ENCODE results near the gene TAS2R9. TPM values are rescaled to one million over a fixed set of nuclear protein-coding genes. Genes with fewer than 3 reads are reported as not detected.
A peak's percentile ranks its signal among the peaks of the same experiment; 100 is the strongest.
"Not testable (repeated sequence)": the region's sequence is repeated elsewhere in the genome, so short reads cannot be mapped to it uniquely, and the experiment has no call there.

TAS2R9 gene, protein sequence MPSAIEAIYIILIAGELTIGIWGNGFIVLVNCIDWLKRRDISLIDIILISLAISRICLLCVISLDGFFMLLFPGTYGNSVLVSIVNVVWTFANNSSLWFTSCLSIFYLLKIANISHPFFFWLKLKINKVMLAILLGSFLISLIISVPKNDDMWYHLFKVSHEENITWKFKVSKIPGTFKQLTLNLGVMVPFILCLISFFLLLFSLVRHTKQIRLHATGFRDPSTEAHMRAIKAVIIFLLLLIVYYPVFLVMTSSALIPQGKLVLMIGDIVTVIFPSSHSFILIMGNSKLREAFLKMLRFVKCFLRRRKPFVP
- polyA plus RNA-seq (ENCODE audit: insufficient read length in 3 of 3): not detected
- long read RNA-seq, donor 1: 0 reads
- long read RNA-seq, donor 2: 0 reads
- long read RNA-seq, donor 3: 0 reads
- long read RNA-seq, donor 4: 0 reads
- long read RNA-seq, donor 5: 0 reads
- long read RNA-seq, donor 6: 0 reads
- long read RNA-seq, donor 7: 0 reads
- long read RNA-seq, donor 8: 0 reads
- long read RNA-seq, donor 9: 0 reads
- long read RNA-seq, donor 10: 0 reads
- long read RNA-seq, donor 11: 0 reads
- long read RNA-seq, donor 12: 0 reads
- long read RNA-seq, donor 13: 0 reads
- long read RNA-seq, donor 14: 0 reads
- long read RNA-seq, donor 15: 0 reads
- long read RNA-seq, donor 16: 0 reads

DNA sequence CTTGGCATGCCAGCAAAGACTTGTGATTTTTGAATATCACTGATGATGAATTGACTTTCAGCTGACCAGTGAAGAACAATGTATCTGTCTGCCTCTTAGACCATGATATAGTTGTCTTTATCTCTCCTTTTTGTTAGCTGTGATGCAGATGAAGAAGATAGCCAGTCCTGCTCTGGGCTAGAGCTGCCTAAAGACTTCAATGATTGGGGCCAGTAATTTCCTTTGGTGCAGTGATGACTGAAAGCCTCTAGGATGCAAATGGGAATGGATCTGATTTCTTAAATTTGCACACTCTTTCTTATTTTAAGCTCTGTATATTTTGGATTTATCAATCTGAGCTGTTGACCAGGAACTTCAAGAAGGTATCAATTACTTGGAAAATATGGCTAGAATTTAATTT lies at the start of gene TAS2R9:
Gene TAS2R9, minus strand, starts transcription at position 101 of the 400 bp plus-strand sequence. Its CDS starts 93 bp downstream, at position 8.
- DNase-seq: no peak

DNA sequence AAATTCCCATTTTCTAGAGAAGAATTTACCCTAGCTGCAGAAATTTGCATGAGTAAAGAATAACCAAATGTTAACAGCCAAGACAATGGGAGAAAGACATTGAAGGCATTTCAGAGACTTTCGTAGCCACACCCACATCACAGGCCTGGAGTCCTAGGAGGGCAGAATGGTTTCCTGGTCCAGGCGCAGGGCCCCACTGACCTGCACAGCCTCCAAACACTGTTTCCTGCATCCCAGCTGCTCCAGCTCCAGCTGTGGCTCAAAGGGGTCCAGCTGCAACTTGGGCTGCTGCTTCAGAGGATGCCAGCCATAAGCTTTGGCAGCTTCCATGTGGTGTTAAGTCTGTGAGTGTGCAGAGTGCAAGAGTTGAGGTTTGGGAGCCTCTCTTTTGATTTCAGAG lies 45.8 kb upstream of the TAS2R9 start:
- DNase-seq: no peak

DNA sequence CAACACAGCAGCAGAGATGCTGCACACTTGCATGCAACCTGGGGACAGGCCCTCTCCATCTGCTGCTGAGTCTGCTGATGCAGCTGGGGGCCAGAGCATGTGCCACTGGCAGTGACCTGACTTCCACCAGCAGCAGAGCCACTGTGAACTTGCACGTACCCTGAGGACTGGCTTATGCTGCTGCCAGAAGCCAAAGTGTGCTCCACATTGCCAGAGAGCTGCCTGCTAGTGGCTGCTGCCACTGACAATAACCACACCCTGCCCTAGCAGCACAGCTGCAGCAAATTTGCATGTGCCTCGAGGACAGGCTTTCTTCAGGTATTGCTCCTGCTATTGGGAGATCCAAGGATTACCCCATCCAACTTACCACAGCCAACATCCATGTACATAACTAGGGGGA lies 43.8 kb upstream of the TAS2R9 start:
- DNase-seq: no peak

- DNase-seq: no peak
Measured at GRCh38 chr12:10851243-10851858, 41.4 kb upstream of the TAS2R9 start.

GRCh38 chr12:10849425-10849878 lies 39.5 kb upstream of the TAS2R9 start, which contains the start of gene PRR4:
Gene PRR4, minus strand, starts transcription at chr12:10849475. Its CDS starts 38 bp downstream, at chr12:10849437.
- DNase-seq: no peak

GRCh38 chr12:10847744-10848143 lies 37.8 kb upstream of the TAS2R9 start:
- DNase-seq: peak; percentile 1

DNA sequence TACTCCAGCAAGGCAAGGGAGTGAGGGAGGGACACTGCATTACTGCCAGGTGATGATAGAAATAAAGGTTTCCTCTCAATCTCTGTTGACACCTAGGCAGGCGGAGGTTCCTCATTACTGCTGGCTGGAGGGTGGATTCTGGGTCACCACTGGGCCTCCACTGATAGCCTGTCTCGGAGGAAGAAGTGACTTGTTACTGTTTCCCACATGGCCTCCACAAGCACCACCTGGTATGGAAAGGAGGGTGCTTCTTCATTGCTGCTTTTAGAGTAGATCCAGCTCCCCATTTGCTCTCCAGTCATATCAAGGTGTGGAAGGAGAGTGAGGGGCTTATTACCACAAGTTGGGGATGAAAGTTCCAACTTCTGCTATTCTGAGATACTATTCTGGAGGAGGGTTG lies 32.9 kb upstream of the TAS2R9 start:
- no peak for DNase-seq

DNA sequence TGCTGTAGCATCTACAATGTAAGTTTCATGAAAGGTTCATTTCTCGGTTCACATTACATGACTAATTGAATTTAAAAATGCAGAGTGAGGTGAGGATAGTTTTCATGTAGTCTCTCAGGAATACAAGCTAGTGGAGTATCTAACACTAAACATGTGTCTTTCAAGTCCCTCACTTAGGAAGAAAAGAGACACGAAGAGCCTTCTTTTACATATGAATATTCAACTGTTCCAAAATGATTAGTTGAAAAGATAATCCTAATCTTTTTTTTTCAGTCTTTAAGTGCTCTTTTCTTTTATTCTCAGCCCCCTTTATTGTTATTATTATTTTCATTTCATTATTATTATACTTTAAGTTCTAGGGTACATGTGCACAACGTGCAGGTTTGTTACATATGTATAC lies 28.5 kb upstream of the TAS2R9 start:
- DNase-seq: no peak

GRCh38 chr12:10829994-10830393 lies 20.0 kb upstream of the TAS2R9 start:
- no peak for DNase-seq

DNA sequence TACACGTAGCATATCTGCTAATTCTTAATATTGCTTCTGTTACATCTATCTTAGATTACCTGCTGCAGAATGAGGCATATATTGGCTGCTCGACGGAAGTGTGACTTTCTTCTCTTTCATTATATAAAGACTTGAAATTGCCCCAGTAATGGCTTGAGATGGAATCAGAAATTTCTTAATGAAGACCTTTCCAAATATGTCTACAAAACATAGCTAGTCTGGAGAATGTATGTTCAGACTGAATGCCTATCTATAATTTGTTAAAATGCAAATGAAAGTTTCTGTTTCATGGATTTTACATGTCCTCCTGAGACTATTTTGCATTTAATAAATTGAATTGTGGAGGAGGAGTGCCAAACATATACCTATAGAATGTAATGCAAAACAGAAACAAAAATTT lies 16.3 kb upstream of the TAS2R9 start, which contains the start of gene TAS2R10:
Gene TAS2R10, minus strand, starts transcription at position 101 of the 400 bp plus-strand sequence. Its CDS starts 89 bp downstream, at position 12.
- DNase-seq: no peak

GRCh38 chr12:10824957-10825356 lies 15.0 kb upstream of the TAS2R9 start:
- no peak for DNase-seq

- DNase-seq: no peak
Measured at GRCh38 chr12:10811883-10812536, 2.0 kb upstream of the TAS2R9 start.

DNA sequence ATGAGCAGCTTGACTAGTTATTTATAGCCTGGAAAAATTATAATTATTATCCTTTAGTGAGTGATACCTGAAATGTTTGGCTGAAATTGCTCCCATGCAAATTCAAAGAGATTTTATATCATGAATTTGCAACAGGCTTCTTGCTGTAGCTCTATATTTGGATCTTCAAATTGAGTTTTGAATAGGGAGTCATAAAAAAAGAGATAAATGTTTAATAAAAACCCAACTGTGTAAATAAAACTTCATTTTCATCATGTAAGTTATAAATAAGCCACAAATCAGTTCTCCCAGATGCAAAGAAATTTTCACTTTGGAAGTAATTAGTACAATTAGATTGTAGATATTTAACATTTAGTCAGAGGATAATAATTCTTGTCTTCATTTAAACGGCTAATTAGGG lies 2.8 kb downstream of the TAS2R9 start, which contains the start of gene TAS2R8:
Gene TAS2R8, minus strand, starts transcription at position 101 of the 400 bp plus-strand sequence. CDS start 306 bp downstream, outside the sequence.
- no peak for DNase-seq

GRCh38 chr12:10802587-10802986 lies 7.4 kb downstream of the TAS2R9 start, which contains the start of gene TAS2R7:
Gene TAS2R7, minus strand, starts transcription at chr12:10802627. Its CDS starts 57 bp downstream, at chr12:10802570.
- no peak for DNase-seq

DNA sequence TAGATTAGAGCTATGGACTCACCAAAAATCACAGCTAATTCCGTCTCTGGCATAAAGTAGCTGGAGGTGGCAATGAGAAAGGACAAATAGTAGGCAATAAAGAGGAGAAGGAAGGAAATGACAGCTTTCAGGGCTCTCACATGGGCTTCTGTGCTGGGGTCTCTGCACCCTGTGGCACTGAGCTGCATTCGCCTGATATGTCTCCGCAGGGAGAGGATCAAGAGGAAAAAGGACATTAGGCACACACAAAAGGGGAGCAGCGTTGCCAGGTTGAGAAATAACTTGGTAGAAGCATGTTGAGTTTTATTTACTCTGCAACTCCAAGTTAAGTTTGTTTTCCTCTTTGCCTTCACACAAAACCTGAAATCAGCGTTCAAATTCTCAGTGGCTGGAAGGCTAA lies 8.2 kb downstream of the TAS2R9 start:
- DNase-seq: no peak

DNA sequence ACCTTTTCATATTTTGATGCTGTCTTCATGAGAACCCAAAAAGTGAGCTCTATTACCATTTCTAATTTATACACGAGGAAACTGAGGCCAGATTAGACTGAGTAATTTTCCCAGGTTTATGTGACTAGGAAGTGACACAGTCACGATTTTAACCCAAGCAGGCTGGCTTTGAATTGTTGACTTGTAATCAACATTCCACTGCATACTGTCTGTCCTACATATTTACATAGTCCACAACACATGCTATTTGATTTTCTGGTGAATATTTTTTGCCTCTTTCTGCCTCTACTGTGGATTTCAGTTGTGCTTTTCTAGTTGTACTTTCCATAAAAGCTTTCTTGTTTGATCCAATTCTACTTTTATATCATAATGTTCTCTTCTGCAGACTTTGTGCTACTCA lies 15.7 kb downstream of the TAS2R9 start:
- no peak for DNase-seq

DNA sequence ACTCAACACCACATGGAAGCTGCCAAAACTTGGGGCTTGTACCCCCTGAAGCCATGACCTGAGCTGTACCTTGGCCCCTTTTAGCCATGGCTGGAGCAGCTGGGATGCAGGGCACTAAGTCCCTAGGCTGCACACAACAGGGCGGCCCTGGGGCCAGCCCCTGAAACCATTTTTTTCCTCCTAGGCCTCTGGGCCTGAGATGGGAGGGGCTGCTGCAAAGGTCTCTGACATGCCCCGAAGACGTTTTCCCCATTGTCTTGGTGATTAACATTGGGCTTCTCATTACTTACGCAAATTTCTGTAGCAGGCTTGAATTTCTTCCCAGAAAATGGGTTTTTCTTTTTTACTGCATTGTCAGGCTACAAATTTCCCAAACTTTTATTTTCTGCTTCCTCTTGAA lies 18.2 kb downstream of the TAS2R9 start:
- not testable (repeated sequence) for DNase-seq

- DNase-seq: no peak
Measured at GRCh38 chr12:10783252-10783651, 26.7 kb downstream of the TAS2R9 start.

DNA sequence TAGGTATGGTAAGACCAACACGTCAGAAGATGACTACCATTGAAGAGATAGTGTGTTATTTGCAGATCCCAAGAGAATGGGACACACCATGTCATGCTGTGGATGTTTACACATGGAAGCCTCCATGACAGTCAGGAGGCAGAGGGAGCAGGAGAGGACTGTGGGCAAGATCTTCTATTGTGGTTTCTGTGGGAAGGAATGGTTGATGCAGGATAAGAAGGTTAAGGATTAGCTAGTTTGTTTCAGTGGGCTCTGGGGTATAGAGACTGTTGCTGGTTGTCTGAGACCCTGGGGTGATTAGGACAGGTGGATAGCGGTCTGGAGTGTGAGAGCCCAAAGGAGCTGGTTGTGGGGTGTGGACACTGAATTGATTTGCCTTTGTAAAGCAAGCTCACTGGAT lies 30.9 kb downstream of the TAS2R9 start:
- no peak for DNase-seq

DNA sequence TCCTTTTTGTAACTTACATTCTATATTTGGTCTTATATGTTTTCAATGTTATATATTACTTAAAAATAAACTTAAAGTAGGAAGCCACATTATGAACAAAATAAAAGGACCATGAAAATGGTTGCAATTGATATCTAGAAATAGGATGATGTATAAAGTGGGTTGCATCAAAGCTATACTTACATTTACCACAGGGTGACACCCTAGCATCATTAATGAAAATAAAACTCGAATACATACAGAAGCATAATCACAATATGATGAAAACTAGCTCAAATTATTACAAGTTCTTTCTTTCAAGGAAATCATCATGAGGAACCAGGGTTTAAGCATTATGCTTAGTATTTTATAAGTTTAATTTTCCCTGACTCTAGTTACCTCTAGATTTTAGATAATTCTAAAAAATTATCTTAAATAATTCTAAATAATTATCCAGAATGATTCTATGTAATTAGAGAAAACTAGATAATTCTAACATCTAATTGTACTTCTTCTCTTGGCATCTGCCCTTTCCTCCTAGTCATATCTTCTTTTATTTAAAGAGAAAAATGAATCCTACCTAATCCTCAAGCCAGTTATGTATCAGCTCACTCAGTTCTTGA lies 38.7 kb downstream of the TAS2R9 start:
- peak; percentile 12 for DNase-seq

DNA sequence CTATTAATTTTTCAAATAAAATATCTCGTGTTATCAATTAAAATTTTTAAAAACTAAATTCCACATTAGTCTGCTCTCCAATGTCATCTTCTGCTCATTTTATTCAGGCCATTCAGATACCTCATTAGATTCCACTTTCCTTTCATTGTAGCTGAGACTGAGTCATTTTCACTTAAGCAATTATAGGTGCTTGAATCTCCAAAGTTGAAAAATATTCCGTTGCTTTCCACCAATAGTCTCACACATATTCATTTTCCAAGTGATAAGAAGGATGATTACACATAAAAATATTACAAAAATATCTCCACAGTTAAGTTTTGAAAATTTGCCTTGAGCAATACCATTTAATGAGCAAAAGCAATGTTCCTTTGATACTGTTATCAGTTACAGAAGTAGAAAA lies 50.3 kb downstream of the TAS2R9 start:
- no peak for DNase-seq
